Chondrocyte (in vitro differentiated cells): ENCODE results near the gene OSBPL3. TPM values are rescaled to one million over a fixed set of nuclear protein-coding genes. Genes with fewer than 3 reads are reported as not detected.

Experiments
- DNase-seq: peaks from one replicate; pipeline ENCODE4 v3.0.0; 2021; ENCODE audit warnings: mixed read lengths, low spot score
- H3K27ac Mint-ChIP-seq: one replicate; pipeline ENCODE4 v1.8.0; 2021; ENCODE audit warnings: mild to moderate bottlenecking, moderate library complexity, mixed read lengths; ENCODE audit not compliant: unreplicated experiment
- H3K27me3 Mint-ChIP-seq: 2 replicates; pipeline ENCODE4 v1.8.0; 2021; ENCODE audit warnings: low read depth, mixed read lengths
- H3K36me3 Mint-ChIP-seq: 2 replicates; pipeline ENCODE4 v1.8.0; 2021; ENCODE audit warnings: low read depth, mixed read lengths
- H3K4me1 Mint-ChIP-seq: 2 replicates; pipeline ENCODE4 v1.8.0; 2021; ENCODE audit warnings: low read depth, mild to moderate bottlenecking, mixed read lengths
- H3K4me3 Mint-ChIP-seq: one replicate; pipeline ENCODE4 v1.8.0; 2021; ENCODE audit warnings: mild to moderate bottlenecking, moderate library complexity, mixed read lengths; ENCODE audit not compliant: unreplicated experiment
- H3K9me3 Mint-ChIP-seq: 2 replicates; pipeline ENCODE4 v1.8.0; 2021; ENCODE audit warnings: low read depth, mixed read lengths
- total RNA-seq: library from RNA; stranded (reverse); gene quantifications from 3 replicates; pipeline ENCODE4 v1.2.1, GENCODE V29; 2021
- TF ChIP-seq, protein P1 (sequence below): fragments of 200-600 bp; sonication (generic); IDR thresholded peaks from 2 replicates; pipeline ENCODE4 v1.5.0; 2021; ENCODE audit warnings: antibody characterized with exemption, mild to moderate bottlenecking, moderate library complexity

Gene OSBPL3
- total RNA-seq, 1 donor from 2014 or later, result 5.7 TPM

GRCh38 chr7:24946467-24946866, 33.5 kb downstream of the OSBPL3 start:
- H3K4me3 Mint-ChIP-seq, result no peak overlapping the region

DNA sequence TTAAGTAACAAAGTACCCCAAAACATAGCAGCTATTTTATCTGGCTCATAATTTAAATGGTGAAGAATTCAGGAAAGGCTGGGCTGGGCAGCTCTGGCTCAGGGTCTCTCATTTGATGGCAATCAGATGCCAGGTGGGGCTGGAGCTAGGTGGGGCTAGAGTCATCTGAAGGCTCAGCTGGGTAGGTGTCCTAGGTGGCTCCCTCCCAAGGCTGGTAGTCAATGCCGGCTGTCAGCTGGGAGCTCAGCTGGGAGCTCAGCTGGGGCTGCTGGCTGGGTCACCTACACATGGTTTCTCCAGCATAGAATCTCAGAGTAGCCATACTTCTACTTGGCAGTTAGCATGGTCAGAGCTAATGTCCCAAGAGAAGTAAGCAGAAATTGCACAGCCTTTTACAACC, 34.1 kb downstream of the OSBPL3 start:
- no peaks in the 10 kb centered on the region for H3K9me3 Mint-ChIP-seq
- no peak overlapping the region for H3K4me3 Mint-ChIP-seq

More at GRCh38 chr7:24946467-24946866, 33.5 kb downstream of the OSBPL3 start:
- Mint-ChIP-seq H3K27ac (no peak overlapping the region), H3K36me3 (no peaks in the 10 kb centered on the region), H3K27me3 (no peaks in the 10 kb centered on the region), H3K9me3 (no peaks in the 10 kb centered on the region), H3K4me1 (peaks cover 3% of the 10 kb centered on the region)
- TF ChIP-seq, protein P1, sequence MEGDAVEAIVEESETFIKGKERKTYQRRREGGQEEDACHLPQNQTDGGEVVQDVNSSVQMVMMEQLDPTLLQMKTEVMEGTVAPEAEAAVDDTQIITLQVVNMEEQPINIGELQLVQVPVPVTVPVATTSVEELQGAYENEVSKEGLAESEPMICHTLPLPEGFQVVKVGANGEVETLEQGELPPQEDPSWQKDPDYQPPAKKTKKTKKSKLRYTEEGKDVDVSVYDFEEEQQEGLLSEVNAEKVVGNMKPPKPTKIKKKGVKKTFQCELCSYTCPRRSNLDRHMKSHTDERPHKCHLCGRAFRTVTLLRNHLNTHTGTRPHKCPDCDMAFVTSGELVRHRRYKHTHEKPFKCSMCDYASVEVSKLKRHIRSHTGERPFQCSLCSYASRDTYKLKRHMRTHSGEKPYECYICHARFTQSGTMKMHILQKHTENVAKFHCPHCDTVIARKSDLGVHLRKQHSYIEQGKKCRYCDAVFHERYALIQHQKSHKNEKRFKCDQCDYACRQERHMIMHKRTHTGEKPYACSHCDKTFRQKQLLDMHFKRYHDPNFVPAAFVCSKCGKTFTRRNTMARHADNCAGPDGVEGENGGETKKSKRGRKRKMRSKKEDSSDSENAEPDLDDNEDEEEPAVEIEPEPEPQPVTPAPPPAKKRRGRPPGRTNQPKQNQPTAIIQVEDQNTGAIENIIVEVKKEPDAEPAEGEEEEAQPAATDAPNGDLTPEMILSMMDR, result no peak
- DNase-seq, result no peak

DNA sequence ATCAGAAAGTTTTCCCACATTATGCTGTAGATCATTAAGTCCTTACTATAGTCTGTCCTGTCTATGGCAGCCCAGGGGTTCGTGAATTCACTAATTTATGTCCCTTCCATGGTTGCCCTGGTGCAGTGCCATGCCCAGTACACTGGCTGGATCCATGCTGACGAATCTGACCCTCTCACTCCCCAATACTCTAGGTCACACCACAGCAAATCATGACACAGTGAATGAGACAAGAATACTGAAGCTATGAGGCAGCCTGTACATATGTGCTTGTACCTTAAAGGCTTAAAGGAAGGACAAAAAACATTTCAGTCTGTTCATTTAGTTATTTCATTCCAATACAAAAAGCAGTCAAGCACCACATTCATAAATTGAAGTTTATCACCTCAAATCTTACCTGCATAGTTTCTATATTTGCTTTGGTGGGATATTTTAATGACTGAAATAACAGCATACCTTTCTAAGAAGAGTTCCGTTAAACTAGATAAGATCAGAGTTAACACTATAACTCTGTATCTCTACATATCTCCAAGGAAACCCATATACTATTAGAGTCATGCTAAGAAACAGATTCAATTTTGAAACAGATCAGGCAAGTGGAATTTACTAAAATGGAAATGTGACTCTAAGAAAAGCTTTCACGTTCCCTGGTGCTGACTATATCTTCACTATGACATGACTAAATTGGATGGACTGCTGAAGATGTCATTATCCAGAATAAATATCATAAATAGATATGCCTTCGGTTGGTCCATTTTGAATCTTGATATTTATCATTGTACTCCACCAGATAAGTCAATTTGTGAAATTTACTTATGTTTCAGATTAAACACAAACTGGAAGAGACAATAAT, 36.7 kb downstream of the OSBPL3 start:
- Mint-ChIP-seq H3K27me3 (peaks cover 1% of the 10 kb centered on the region), H3K36me3 (no peaks in the 10 kb centered on the region), H3K4me1 (no peaks in the 10 kb centered on the region), H3K4me3 (no peak overlapping the region), H3K27ac (no peak overlapping the region), H3K9me3 (no peaks in the 10 kb centered on the region)
- no peak for DNase-seq
- TF ChIP-seq, protein P1, result no peak

More for the DNA sequence above, 34.1 kb downstream of the OSBPL3 start:
- Mint-ChIP-seq H3K36me3 (no peaks in the 10 kb centered on the region), H3K4me1 (peaks cover 3% of the 10 kb centered on the region), H3K27me3 (no peaks in the 10 kb centered on the region), H3K27ac (no peak overlapping the region)
- TF ChIP-seq, protein P1, result no peak
- no peak for DNase-seq

DNA sequence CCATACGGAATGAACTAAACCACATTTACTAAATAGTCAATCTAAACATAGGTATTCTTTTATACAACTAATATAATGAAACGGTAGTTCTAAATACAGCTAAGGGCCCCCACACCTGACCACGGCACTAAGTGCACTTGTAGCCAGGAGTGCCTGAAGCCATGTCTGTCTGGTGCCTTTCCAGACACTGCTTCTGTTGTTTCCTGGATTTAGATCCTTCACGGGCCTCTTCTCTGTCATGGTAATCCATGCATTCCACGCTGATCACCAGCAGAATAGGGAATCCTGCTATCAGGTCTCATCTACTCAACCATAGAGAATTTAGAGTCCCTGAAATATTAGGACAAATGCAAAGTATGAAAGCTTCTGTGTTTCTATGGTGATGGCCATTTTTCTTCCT, 37.8 kb downstream of the OSBPL3 start:
- TF ChIP-seq, protein P1, result no peak
- Mint-ChIP-seq H3K27ac (no peak overlapping the region), H3K4me1 (no peaks in the 10 kb centered on the region), H3K4me3 (no peak overlapping the region), H3K36me3 (no peaks in the 10 kb centered on the region), H3K27me3 (peaks cover 1% of the 10 kb centered on the region), H3K9me3 (no peaks in the 10 kb centered on the region)
- DNase-seq, result no peak

DNA sequence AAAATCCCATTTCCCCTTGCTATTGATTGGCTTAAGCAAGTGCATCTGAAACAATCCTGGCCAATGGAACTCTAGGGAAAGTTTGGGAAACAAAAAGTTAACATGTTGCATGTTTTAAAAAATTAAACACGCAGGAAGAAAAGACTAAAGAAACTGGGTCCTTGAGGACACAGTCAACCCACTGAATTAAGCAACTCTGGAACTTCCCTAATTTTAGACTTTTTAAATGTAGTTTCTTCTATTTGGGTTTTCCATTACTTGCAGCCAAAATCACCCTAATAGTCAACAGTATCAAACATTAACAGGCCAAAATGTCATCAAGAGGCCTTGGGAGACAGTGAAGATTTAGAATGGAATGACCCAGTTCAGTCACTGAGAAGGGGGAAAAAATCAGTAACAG, 40.6 kb downstream of the OSBPL3 start:
- H3K4me3 Mint-ChIP-seq, result no peak overlapping the region
- H3K36me3 Mint-ChIP-seq, result no peaks in the 10 kb centered on the region
- no peak for DNase-seq
- peaks cover 1% of the 10 kb centered on the region for H3K27me3 Mint-ChIP-seq
- no peaks in the 10 kb centered on the region for H3K9me3 Mint-ChIP-seq
- peaks cover 9% of the 10 kb centered on the region for H3K4me1 Mint-ChIP-seq
- no peak overlapping the region for H3K27ac Mint-ChIP-seq
- TF ChIP-seq, protein P1, result no peak
